Epithelial cell of prostate (primary cell): ENCODE measurements around the gene SMO.
"Not testable (repeated sequence)": the region's sequence is repeated elsewhere in the genome, so short reads cannot be mapped to it uniquely, and the experiment has no call there.

Experiments
- DNase-seq: peaks from one replicate; pipeline ENCODE4 v3.0.0-alpha.2; 2011; ENCODE audit warnings: low read depth, low spot score
- H3K27ac ChIP-seq: fragments of 450-650 bp; 2 replicates; pipeline ENCODE4 v1.5.1; 2017; ENCODE audit warnings: mild to moderate bottlenecking

The SMO gene

GRCh38 chr7:129169171-129169671 is 19.2 kb upstream of the SMO start:
- no peak overlapping the region for H3K27ac ChIP-seq
- no peak for DNase-seq

DNA sequence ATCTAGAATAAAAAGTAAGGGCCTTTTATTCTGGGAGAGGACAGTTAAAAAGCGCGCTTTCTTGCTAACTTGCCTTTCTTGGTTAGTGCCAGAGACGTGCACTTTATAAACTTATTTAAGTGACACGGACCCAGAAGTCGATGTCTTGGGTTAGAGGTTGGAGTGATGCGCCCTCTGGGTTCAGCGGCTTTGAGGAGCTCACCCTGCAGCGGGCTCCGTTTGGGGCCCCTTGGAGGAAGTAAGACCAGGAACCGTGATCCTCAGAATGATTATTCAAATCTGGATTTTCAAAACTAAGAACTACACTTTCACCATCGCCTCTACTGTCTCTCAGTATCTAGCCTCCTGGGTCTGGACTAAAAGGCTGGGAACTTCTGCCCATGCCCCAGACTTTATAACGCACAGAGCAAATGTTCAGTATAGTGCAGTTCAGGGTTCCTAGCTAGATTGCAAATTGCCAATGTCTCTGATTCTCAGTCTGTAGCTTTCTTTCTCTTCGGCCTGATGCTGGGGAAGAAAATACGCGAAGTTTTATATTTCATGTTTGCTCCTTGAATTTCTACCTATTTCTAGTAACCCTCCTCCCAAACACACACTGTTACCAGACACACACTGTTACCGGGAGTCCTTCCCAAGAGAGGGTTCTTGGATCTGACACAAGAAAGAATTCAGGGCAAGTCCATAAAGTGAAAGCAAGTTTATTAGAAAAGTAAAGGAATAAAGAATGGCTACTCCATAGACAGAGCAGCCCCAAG is 18.6 kb upstream of the SMO start:
- no peak overlapping the region for H3K27ac ChIP-seq
- DNase-seq: no peak

DNA sequence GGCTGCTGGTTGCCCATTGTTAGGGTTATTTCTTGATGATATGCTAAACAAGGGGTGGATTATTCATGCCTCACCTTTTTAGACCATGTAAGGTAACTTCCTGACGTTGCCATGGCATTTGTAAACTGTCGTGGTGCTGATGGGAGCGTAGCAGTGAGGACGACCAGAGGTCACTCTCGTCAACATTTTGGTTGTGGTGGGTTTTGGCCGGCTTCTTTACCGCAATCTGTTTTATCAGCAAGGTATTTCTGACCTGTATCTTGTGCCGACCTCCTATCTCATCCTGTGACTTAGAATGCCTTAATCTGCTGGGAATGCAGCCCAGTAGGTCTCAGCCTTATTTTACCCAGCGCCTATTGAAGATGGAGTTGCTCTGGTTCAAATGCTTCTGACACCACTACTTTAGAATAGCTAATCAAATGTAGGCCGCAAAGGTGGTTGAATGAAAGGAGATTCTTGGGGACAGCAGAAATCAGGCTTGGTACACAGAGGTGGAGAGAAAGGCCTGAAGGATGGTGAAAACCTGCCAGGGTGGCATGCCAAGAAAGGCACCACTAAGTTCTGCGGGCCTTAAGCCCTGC is 17.9 kb upstream of the SMO start:
- no peak overlapping the region for H3K27ac ChIP-seq
- no peak for DNase-seq

- H3K27ac ChIP-seq, DNase-seq: not testable (repeated sequence)
Observed at GRCh38 chr7:129173861-129174260, 14.6 kb upstream of the SMO start.

GRCh38 chr7:129176916-129177710 is 11.3 kb upstream of the SMO start:
- DNase-seq: no peak
- no peak overlapping the region for H3K27ac ChIP-seq

GRCh38 chr7:129184981-129185670 is 3.3 kb upstream of the SMO start:
- no peak overlapping the region for H3K27ac ChIP-seq
- peak; percentile 74 for DNase-seq

GRCh38 chr7:129186749-129187260 is 1.6 kb upstream of the SMO start:
- DNase-seq: no peak
- H3K27ac ChIP-seq: no peak overlapping the region

DNA sequence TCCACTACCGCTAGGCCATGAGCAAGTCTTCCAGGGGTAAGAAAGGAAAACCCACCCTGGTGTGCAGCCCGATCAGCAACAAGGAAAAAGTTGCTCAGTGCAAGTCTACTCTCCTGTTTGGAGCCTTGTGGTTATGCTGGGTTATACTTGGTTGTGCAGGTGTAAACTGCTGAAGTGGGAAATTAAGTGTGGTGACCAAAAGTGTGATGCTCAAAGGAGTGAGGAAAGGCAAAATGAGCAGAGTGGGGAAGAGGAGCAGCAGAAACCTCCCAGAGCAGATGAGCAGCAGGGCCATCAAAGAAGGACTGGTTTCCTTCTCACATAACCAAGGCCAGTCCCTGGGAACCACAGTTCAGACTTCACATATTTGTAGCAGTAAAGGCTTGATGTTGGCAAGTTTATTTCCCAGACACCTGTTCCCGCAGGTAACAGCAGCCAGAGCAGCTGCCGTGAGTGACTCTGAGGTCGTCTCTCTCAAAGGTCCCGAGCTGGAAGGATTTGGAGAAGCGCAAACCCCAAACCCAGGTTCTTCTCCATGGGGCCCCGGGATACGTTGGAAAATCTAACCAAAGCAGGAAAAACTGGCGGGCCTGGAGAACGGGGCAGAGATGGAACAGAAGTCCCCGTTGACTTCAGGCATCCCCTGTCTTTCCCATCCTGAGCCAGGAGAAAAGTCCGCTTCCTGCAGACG is 607 bp upstream of the SMO start:
- DNase-seq: no peak
- no peak overlapping the region for H3K27ac ChIP-seq

DNA sequence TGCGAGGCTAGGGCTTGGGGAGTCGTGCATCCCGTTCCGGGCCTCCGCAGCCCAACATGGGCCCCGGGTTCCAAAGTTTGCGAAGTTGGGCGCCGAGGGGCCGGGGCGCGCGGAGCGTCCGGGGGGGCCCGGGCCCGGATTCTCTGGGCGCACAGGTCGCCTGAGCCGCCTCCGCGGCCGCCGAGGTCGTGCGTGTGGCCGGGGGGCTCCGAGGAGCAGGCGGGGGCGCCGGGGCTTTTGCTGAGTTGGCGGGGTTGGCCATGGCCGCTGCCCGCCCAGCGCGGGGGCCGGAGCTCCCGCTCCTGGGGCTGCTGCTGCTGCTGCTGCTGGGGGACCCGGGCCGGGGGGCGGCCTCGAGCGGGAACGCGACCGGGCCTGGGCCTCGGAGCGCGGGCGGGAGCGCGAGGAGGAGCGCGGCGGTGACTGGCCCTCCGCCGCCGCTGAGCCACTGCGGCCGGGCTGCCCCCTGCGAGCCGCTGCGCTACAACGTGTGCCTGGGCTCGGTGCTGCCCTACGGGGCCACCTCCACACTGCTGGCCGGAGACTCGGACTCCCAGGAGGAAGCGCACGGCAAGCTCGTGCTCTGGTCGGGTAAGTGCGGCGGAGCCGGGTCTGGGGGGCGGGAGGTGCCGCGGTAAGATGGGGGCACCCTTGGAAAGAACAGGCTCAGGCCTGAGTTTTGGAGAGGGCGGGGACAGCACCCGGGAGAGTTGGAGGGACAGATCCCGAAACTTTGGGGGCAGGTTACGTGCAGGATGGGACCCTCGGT is 643 bp downstream of the SMO start:
- no peak overlapping the region for H3K27ac ChIP-seq
- DNase-seq: no peak

DNA sequence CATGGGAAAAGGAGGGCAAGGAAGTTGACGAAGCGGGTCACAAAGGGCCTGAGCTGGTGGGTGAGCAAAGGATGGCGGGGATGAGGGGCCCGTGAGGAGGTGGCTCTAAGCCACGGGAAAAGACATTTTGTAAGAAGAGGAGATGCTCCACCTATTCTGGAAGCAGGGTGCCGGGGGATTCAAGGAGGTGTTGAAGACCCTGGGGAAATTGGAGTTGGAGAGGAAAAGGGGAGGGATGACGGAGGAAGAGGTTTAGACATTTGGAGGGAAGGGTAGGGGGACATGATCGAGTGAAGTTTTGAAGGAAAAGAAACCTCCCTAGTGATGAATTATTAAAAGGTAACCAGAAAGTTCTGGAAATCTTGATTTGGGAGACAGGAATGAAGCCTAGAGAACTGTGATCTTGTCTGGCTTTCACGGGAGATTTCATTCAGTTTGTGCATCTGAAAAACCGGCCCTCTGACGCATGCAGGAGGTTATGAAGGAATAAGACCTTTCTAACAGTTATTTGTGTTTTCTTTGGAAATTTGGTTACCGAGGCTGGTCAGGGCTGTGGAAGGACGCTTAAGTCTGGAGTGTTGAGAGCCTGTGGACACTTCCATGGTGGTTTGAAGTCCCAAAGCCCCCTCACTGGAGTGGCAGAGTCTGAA is 1.4 kb downstream of the SMO start:
- no peak overlapping the region for H3K27ac ChIP-seq
- DNase-seq: no peak

DNA sequence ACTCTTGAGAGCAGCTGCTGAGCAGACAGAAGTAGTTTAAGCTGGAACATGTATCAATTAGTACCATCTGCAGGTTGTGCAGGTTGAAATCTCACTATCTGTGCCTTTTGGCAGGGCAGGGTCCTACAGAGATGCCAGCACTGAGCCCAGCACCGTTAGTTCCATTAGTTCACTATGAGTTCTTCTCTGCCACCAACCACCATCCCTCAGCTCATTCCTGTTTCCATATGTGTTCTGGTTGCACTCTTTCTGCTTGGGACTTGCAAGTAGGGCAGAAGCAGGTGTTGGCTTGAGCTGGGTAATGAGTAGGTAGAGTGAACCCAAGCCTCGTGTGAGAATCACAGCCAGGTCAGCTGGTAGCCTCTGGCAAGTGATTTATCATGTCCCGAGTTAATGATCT is 2.8 kb downstream of the SMO start:
- no peak for DNase-seq
- H3K27ac ChIP-seq: no peak overlapping the region

DNA sequence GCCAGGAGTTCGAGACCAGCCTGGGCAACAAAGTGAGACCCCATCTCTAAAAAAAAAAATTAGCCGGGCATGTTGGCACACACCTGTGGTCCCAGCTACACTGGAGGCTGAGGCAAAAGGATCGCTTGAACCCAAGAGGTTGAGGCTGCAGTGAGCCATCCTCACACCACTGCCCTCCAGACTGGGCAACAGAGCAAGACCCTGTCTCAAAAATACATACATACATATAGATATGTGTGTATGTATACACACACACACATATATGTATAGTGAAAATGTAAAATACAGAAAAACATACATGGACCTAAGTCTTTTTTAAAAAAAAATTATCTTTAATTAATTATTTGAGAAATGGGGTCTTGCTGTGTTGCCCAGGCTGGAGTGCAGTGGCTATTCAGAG is 5.5 kb downstream of the SMO start:
- no peak overlapping the region for H3K27ac ChIP-seq
- DNase-seq: no peak

DNA sequence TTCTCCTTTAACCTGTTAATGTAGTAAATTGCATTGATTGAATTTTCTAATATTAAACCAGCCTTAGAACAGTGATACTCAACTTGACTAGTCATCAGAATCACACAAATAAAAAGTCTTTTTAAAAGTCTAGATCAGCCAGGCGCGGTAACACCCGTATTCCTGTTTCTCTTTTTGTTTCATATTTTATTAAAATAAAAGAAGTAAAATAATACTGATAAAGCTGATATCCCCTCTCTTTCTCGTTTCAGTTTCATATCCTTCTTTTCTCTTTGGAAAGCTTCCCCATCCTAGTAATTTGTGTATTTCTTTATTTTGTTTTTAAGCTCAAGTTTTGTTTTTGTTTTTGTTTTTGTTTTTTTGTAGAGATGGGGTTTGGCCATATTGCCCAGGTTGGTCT is 9.3 kb downstream of the SMO start:
- no peak for DNase-seq
- no peak overlapping the region for H3K27ac ChIP-seq

- no peak for DNase-seq
- H3K27ac ChIP-seq: no peak overlapping the region
Observed at GRCh38 chr7:129199406-129199805, 11.0 kb downstream of the SMO start.

DNA sequence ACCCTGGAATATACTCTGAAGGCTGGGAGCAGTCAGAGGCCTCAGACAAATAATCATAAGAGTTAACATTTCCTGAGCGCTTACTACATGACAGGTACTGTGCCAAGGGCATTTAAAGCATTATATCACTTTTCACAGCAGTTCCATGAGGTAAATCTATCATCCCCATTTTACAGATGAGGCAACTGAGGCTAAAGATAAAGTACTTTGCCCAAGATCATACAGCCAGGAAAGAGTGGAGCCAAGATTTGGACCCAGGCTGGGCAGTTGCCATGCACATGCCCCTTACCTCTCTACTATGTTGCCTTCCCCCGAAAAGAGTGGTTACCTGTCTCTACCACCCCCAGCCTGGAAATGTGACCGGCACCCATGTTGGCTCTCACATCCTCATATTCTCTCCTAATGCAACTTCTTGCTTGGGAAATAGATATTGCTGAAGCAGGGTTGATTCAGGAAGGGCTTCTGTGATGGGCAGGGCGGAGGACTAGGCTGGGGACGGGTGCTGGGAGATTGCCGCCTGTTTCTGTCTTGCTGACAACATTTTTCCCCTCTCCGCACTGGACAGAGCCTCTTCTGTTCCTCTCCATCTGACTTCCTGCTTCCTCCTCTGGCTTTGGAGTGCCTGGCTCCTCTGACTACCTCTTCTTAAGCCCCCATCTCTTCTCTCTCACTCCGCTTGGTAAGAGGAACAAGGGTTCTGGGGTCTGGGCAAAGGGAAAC is 13.8 kb downstream of the SMO start:
- no peak overlapping the region for H3K27ac ChIP-seq
- DNase-seq: no peak

GRCh38 chr7:129203050-129203741 is 14.8 kb downstream of the SMO start:
- DNase-seq: no peak
- H3K27ac ChIP-seq: no peak overlapping the region

GRCh38 chr7:129205126-129205818 is 16.8 kb downstream of the SMO start:
- DNase-seq: no peak
- H3K27ac ChIP-seq: no peak overlapping the region
